GM12892 (cell line): ENCODE measurements around the gene ACLY.

Experiments used
- POLR2AphosphoS5 ChIP-seq: IDR thresholded peaks from 2 replicates; pipeline ENCODE4 v1.6.1; 2011; ENCODE audit warnings: low read depth, low read length, control low read depth
- TAF1 ChIP-seq: IDR thresholded peaks from 2 replicates; pipeline ENCODE4 v1.6.1; 2011; ENCODE audit warnings: low read depth, mild to moderate bottlenecking, control low read depth, low read length, borderline replicate concordance

- TF ChIP-seq TAF1 (no peak), POLR2AphosphoS5 (no peak)
These were observed 19.5 kb upstream of the ACLY start for GRCh38 chr17:41937970-41938954.
